ENCODE results near the gene BRMS1L. TPM values are rescaled to one million over a fixed set of nuclear protein-coding genes. Genes with fewer than 3 reads are reported as not detected.

The BRMS1L gene, protein sequence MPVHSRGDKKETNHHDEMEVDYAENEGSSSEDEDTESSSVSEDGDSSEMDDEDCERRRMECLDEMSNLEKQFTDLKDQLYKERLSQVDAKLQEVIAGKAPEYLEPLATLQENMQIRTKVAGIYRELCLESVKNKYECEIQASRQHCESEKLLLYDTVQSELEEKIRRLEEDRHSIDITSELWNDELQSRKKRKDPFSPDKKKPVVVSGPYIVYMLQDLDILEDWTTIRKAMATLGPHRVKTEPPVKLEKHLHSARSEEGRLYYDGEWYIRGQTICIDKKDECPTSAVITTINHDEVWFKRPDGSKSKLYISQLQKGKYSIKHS
- polyA plus RNA-seq (29.7 and 30.8 TPM in 2 replicates), polyA minus RNA-seq (24.8 and 28.7 TPM in 2 replicates)

- H3K9me3 ChIP-seq (ENCODE audit: low read length) = no peaks in the 10 kb centered on the region
- H2AFZ ChIP-seq (ENCODE audit: low read depth, low read length) = peak within 1 kb of the TSS; percentile 91
- peak within 1 kb of the TSS; percentile 56 for H3K4me2 ChIP-seq (ENCODE audit: low read length)
- peaks cover 7% of the 10 kb centered on the region for H3K79me2 ChIP-seq (replicated peaks; ENCODE audit: insufficient read depth, low read length)
- H3K9ac ChIP-seq (ENCODE audit: low read length) = peak within 1 kb of the TSS; percentile 89
- no peaks in the 10 kb centered on the region for H3K9me2 ChIP-seq (ENCODE audit: insufficient read depth, low read length)
- H3K27ac ChIP-seq (ENCODE audit: low read length) = peak within 1 kb of the TSS; percentile 81
- no peaks in the 10 kb centered on the region for H4K20me1 ChIP-seq (ENCODE audit: insufficient read depth)
- TF ChIP-seq TAF1 (IDR thresholded peaks at IDR 0.05; ENCODE audit: low read depth) (peak; percentile 84), EZH2 (IDR thresholded peaks at IDR 0.05; ENCODE audit: borderline replicate concordance, insufficient read depth, low read length, poor library complexity, severe bottlenecking) (no peak), MXI1 (conservative IDR thresholded peaks at IDR 0.05; ENCODE audit: poor library complexity, severe bottlenecking) (peak; percentile 77), EP300 (conservative IDR thresholded peaks at IDR 0.05; ENCODE audit: poor library complexity, severe bottlenecking) (peak; percentile 49), SMC3 (conservative IDR thresholded peaks at IDR 0.05; ENCODE audit: poor library complexity) (peak; percentile 40), CTCF (IDR thresholded peaks at IDR 0.05; ENCODE audit: poor library complexity, severe bottlenecking) (peak; percentile 20), POLR2AphosphoS5 (IDR thresholded peaks at IDR 0.05) (peak; percentile 77), RAD21 (conservative IDR thresholded peaks at IDR 0.05) (peak; percentile 31)
- TF ChIP-seq, protein P1, sequence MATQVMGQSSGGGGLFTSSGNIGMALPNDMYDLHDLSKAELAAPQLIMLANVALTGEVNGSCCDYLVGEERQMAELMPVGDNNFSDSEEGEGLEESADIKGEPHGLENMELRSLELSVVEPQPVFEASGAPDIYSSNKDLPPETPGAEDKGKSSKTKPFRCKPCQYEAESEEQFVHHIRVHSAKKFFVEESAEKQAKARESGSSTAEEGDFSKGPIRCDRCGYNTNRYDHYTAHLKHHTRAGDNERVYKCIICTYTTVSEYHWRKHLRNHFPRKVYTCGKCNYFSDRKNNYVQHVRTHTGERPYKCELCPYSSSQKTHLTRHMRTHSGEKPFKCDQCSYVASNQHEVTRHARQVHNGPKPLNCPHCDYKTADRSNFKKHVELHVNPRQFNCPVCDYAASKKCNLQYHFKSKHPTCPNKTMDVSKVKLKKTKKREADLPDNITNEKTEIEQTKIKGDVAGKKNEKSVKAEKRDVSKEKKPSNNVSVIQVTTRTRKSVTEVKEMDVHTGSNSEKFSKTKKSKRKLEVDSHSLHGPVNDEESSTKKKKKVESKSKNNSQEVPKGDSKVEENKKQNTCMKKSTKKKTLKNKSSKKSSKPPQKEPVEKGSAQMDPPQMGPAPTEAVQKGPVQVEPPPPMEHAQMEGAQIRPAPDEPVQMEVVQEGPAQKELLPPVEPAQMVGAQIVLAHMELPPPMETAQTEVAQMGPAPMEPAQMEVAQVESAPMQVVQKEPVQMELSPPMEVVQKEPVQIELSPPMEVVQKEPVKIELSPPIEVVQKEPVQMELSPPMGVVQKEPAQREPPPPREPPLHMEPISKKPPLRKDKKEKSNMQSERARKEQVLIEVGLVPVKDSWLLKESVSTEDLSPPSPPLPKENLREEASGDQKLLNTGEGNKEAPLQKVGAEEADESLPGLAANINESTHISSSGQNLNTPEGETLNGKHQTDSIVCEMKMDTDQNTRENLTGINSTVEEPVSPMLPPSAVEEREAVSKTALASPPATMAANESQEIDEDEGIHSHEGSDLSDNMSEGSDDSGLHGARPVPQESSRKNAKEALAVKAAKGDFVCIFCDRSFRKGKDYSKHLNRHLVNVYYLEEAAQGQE (IDR thresholded peaks at IDR 0.05; ENCODE audit: borderline replicate concordance) = peak; percentile 73
- H3F3A ChIP-seq (ENCODE audit: insufficient read depth, low read length, poor library complexity, severe bottlenecking) = no peaks in the 10 kb centered on the region
- no peaks in the 10 kb centered on the region for H3K27me3 ChIP-seq (ENCODE audit: insufficient read depth, low read depth, low read length)
- peak within 1 kb of the TSS; percentile 99 for H3K4me3 ChIP-seq (ENCODE audit: low read length)
- no peaks in the 10 kb centered on the region for H3K36me3 ChIP-seq (ENCODE audit: insufficient read depth, low read length)
Measured at GRCh38 chr14:35826218-35826951, at the start of gene BRMS1L. Gene BRMS1L (plus strand): TSS chr14:35826338. CDS start chr14:35826517, 179 bp downstream.

GRCh38 chr14:35776823-35777222 lies 49.3 kb upstream of the BRMS1L start:
- no peaks in the 10 kb centered on the region for H3K9me2 ChIP-seq (ENCODE audit: insufficient read depth, low read length)
- H3K36me3 ChIP-seq (ENCODE audit: insufficient read depth, low read length) = no peaks in the 10 kb centered on the region
- H3K9ac ChIP-seq (ENCODE audit: low read length) = no peak overlapping the region
- H4K20me1 ChIP-seq (ENCODE audit: insufficient read depth) = no peaks in the 10 kb centered on the region
- no peak for TF ChIP-seq EZH2 (IDR thresholded peaks at IDR 0.05; ENCODE audit: borderline replicate concordance, insufficient read depth, low read length, poor library complexity, severe bottlenecking)
- TF ChIP-seq, protein P1 (IDR thresholded peaks at IDR 0.05; ENCODE audit: borderline replicate concordance) = no peak
- no peak for TF ChIP-seq EP300 (conservative IDR thresholded peaks at IDR 0.05; ENCODE audit: poor library complexity, severe bottlenecking)
- TF ChIP-seq TAF1 (IDR thresholded peaks at IDR 0.05; ENCODE audit: low read depth) = no peak
- no peak for TF ChIP-seq SMC3 (conservative IDR thresholded peaks at IDR 0.05; ENCODE audit: poor library complexity)
- no peak for TF ChIP-seq POLR2AphosphoS5 (IDR thresholded peaks at IDR 0.05)
- TF ChIP-seq CTCF (IDR thresholded peaks at IDR 0.05; ENCODE audit: poor library complexity, severe bottlenecking) = no peak
- TF ChIP-seq MXI1 (conservative IDR thresholded peaks at IDR 0.05; ENCODE audit: poor library complexity, severe bottlenecking) = no peak
- no peak for TF ChIP-seq RAD21 (conservative IDR thresholded peaks at IDR 0.05)
- no peak overlapping the region for H3K27ac ChIP-seq (ENCODE audit: low read length)
- no peak overlapping the region for H3K4me3 ChIP-seq (ENCODE audit: low read length)
- no peak overlapping the region for H3K4me2 ChIP-seq (ENCODE audit: low read length)
- peaks cover 18% of the 10 kb centered on the region for H3K79me2 ChIP-seq (replicated peaks; ENCODE audit: insufficient read depth, low read length)
- H3F3A ChIP-seq (ENCODE audit: insufficient read depth, low read length, poor library complexity, severe bottlenecking) = no peaks in the 10 kb centered on the region
- H3K9me3 ChIP-seq (ENCODE audit: low read length) = peaks cover 3% of the 10 kb centered on the region
- no peak overlapping the region for H2AFZ ChIP-seq (ENCODE audit: low read depth, low read length)
- no peaks in the 10 kb centered on the region for H3K27me3 ChIP-seq (ENCODE audit: insufficient read depth, low read depth, low read length)

Measured in neural cell (in vitro differentiated cells).